GM12892 (cell line): Measurements from ENCODE around the gene PRH2.

Source experiments
- DNase-seq: peaks from one replicate; pipeline ENCODE4 v3.0.0; 2011; ENCODE audit not compliant: insufficient read length
- FAIRE-seq: peaks from 2 replicates; lab custom pipeline; 2011; peaks lifted over from hg19 to GRCh38; lab: Jason Lieb, UNC
- POLR2A ChIP-seq: IDR thresholded peaks from 2 replicates; pipeline ENCODE4 v1.6.1; 2011; ENCODE audit warnings: low read depth, low read length, control low read depth
- POLR2AphosphoS5 ChIP-seq: IDR thresholded peaks from 2 replicates; pipeline ENCODE4 v1.6.1; 2011; ENCODE audit warnings: low read depth, low read length, control low read depth
- TAF1 ChIP-seq: IDR thresholded peaks from 2 replicates; pipeline ENCODE4 v1.6.1; 2011; ENCODE audit warnings: low read depth, mild to moderate bottlenecking, control low read depth, low read length, borderline replicate concordance

The PRH2 gene

DNA sequence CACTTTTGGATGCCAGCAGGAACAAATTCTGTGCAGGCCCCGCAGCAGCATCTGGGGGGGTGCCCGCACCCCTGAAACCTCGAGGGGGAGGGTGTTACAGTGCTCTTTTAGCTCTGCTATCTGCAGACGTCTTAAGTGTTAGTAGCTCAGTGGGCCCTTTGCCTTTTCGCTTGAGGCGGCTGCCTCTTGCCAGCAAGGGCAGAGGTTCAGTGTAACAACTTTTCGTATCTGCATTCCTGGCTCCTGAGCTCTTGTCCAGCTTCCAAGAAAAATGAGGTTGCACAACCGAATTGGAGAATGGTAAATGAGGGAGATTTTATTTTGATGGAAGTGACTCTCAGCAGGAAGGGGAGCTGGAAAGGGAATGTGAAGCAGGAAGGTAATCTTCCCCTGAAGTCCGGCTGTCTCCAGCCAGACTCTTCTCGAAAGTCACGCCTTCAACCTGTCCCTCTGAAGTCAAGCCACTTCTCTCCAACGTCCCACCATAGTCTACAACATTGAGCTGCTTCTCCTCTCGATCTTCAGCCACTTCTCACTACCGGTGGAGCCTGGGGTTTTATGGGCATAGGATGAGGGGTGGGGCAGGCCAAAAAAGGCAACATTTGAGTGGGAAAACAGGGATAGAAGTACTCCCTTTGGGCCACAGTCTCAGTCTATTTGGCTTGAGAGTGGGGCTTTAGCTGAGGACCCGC lies 39.9 kb downstream of the PRH2 start:
- DNase-seq (no peak), FAIRE-seq (no peak)
- no peak for TF ChIP-seq POLR2AphosphoS5
- TF ChIP-seq POLR2A = no peak
- no peak for TF ChIP-seq TAF1

- no peak for DNase-seq
- FAIRE-seq = no peak
- TF ChIP-seq POLR2AphosphoS5 (no peak), POLR2A (no peak), TAF1 (no peak)
Measured at GRCh38 chr12:10974965-10975364, 45.9 kb downstream of the PRH2 start.

DNA sequence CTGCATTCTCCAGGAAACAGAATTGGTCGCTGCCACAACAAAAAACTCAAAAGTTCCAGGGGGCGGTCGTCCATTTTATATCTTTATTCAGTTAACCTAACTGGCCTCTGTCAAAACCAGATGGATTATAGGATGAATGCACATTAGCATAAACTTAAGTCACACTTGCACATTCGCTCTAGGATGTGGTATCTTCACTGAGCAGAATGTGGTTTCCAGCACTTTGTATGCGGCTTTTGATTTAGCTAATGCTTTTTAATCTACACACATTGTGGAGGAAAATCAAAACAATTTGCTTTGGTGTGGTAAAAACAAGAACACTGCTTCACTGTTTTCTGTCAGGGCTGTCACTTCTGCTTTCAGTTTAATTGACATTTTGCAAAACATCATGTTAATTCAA lies 53.2 kb downstream of the PRH2 start:
- DNase-seq (no peak), FAIRE-seq (no peak)
- TF ChIP-seq POLR2AphosphoS5 (no peak), POLR2A (no peak), TAF1 (no peak)
